ENCODE results near the gene TERB2.
"Not testable (repeated sequence)": the region's sequence is repeated elsewhere in the genome, so short reads cannot be mapped to it uniquely, and the experiment has no call there.

Gene TERB2

GRCh38 chr15:44971036-44971435 lies 14.5 kb downstream of the TERB2 start:
- Histone ChIP-seq H3K4me1 (ENCODE audit: control insufficient read depth in 1 of 2, insufficient read depth in 2 of 2, low read length in 2 of 2) (no peaks in the 10 kb centered on the region), H3K27ac (ENCODE audit: low read depth, low read length) (no peak overlapping the region), H3K9me3 (ENCODE audit: control insufficient read depth in 1 of 2, low read length in 2 of 2) (no peaks in the 10 kb centered on the region), H3K36me3 (ENCODE audit: control insufficient read depth in 1 of 2, insufficient read depth in 2 of 2, low read length in 2 of 2) (no peaks in the 10 kb centered on the region), H3K9ac (ENCODE audit: low read depth in 1 of 2, low read length in 2 of 2) (no peak overlapping the region), H3K27me3 (ENCODE audit: control insufficient read depth in 1 of 2, insufficient read depth in 2 of 2, low read length in 2 of 2) (no peaks in the 10 kb centered on the region), H3K4me3 (ENCODE audit: low read depth in 1 of 2, low read length in 2 of 2) (no peak overlapping the region)

- H3K4me3 ChIP-seq (ENCODE audit: low read depth in 1 of 2, low read length in 2 of 2); H3K27ac ChIP-seq (ENCODE audit: low read depth, low read length); H3K27me3 ChIP-seq (ENCODE audit: control insufficient read depth in 1 of 2, insufficient read depth in 2 of 2, low read length in 2 of 2); H3K9ac ChIP-seq (ENCODE audit: low read depth in 1 of 2, low read length in 2 of 2); H3K36me3 ChIP-seq (ENCODE audit: control insufficient read depth in 1 of 2, insufficient read depth in 2 of 2, low read length in 2 of 2); H3K4me1 ChIP-seq (ENCODE audit: control insufficient read depth in 1 of 2, insufficient read depth in 2 of 2, low read length in 2 of 2); H3K9me3 ChIP-seq (ENCODE audit: control insufficient read depth in 1 of 2, low read length in 2 of 2): not testable (repeated sequence)
Observed at GRCh38 chr15:44976183-44976582, 19.7 kb downstream of the TERB2 start.

- H3K4me3 ChIP-seq (ENCODE audit: low read depth in 1 of 2, low read length in 2 of 2); H3K9me3 ChIP-seq (ENCODE audit: control insufficient read depth in 1 of 2, low read length in 2 of 2); H3K36me3 ChIP-seq (ENCODE audit: control insufficient read depth in 1 of 2, insufficient read depth in 2 of 2, low read length in 2 of 2); H3K27ac ChIP-seq (ENCODE audit: low read depth, low read length); H3K9ac ChIP-seq (ENCODE audit: low read depth in 1 of 2, low read length in 2 of 2); H3K4me1 ChIP-seq (ENCODE audit: control insufficient read depth in 1 of 2, insufficient read depth in 2 of 2, low read length in 2 of 2); H3K27me3 ChIP-seq (ENCODE audit: control insufficient read depth in 1 of 2, insufficient read depth in 2 of 2, low read length in 2 of 2): not testable (repeated sequence)
Observed at GRCh38 chr15:44977781-44978180, 21.3 kb downstream of the TERB2 start.

GRCh38 chr15:44979617-44980339 lies 23.3 kb downstream of the TERB2 start:
- H3K9ac ChIP-seq (ENCODE audit: low read depth in 1 of 2, low read length in 2 of 2); H3K4me1 ChIP-seq (ENCODE audit: control insufficient read depth in 1 of 2, insufficient read depth in 2 of 2, low read length in 2 of 2): not testable (repeated sequence)

GRCh38 chr15:44984144-44984543 lies 27.7 kb downstream of the TERB2 start:
- H3K27ac ChIP-seq (ENCODE audit: low read depth, low read length); H3K27me3 ChIP-seq (ENCODE audit: control insufficient read depth in 1 of 2, insufficient read depth in 2 of 2, low read length in 2 of 2); H3K9me3 ChIP-seq (ENCODE audit: control insufficient read depth in 1 of 2, low read length in 2 of 2); H3K4me3 ChIP-seq (ENCODE audit: low read depth in 1 of 2, low read length in 2 of 2); H3K9ac ChIP-seq (ENCODE audit: low read depth in 1 of 2, low read length in 2 of 2); H3K4me1 ChIP-seq (ENCODE audit: control insufficient read depth in 1 of 2, insufficient read depth in 2 of 2, low read length in 2 of 2); H3K36me3 ChIP-seq (ENCODE audit: control insufficient read depth in 1 of 2, insufficient read depth in 2 of 2, low read length in 2 of 2): not testable (repeated sequence)

More at GRCh38 chr15:44979617-44980339, 23.3 kb downstream of the TERB2 start:
- H3K4me3 ChIP-seq (ENCODE audit: low read depth in 1 of 2, low read length in 2 of 2); H3K27me3 ChIP-seq (ENCODE audit: control insufficient read depth in 1 of 2, insufficient read depth in 2 of 2, low read length in 2 of 2); H3K27ac ChIP-seq (ENCODE audit: low read depth, low read length); H3K36me3 ChIP-seq (ENCODE audit: control insufficient read depth in 1 of 2, insufficient read depth in 2 of 2, low read length in 2 of 2); H3K9me3 ChIP-seq (ENCODE audit: control insufficient read depth in 1 of 2, low read length in 2 of 2): not testable (repeated sequence)

GRCh38 chr15:44986346-44987055 lies 30.0 kb downstream of the TERB2 start:
- not testable (repeated sequence) for H3K27me3 ChIP-seq (ENCODE audit: control insufficient read depth in 1 of 2, insufficient read depth in 2 of 2, low read length in 2 of 2); H3K9ac ChIP-seq (ENCODE audit: low read depth in 1 of 2, low read length in 2 of 2); H3K4me3 ChIP-seq (ENCODE audit: low read depth in 1 of 2, low read length in 2 of 2); H3K27ac ChIP-seq (ENCODE audit: low read depth, low read length); H3K9me3 ChIP-seq (ENCODE audit: control insufficient read depth in 1 of 2, low read length in 2 of 2); H3K4me1 ChIP-seq (ENCODE audit: control insufficient read depth in 1 of 2, insufficient read depth in 2 of 2, low read length in 2 of 2); H3K36me3 ChIP-seq (ENCODE audit: control insufficient read depth in 1 of 2, insufficient read depth in 2 of 2, low read length in 2 of 2)

- not testable (repeated sequence) for H3K9ac ChIP-seq (ENCODE audit: low read depth in 1 of 2, low read length in 2 of 2); H3K36me3 ChIP-seq (ENCODE audit: control insufficient read depth in 1 of 2, insufficient read depth in 2 of 2, low read length in 2 of 2); H3K27ac ChIP-seq (ENCODE audit: low read depth, low read length); H3K9me3 ChIP-seq (ENCODE audit: control insufficient read depth in 1 of 2, low read length in 2 of 2); H3K4me3 ChIP-seq (ENCODE audit: low read depth in 1 of 2, low read length in 2 of 2); H3K4me1 ChIP-seq (ENCODE audit: control insufficient read depth in 1 of 2, insufficient read depth in 2 of 2, low read length in 2 of 2); H3K27me3 ChIP-seq (ENCODE audit: control insufficient read depth in 1 of 2, insufficient read depth in 2 of 2, low read length in 2 of 2)
Observed at GRCh38 chr15:44987711-44988110, 31.2 kb downstream of the TERB2 start.

- H3K4me3 ChIP-seq (ENCODE audit: low read depth in 1 of 2, low read length in 2 of 2); H3K9ac ChIP-seq (ENCODE audit: low read depth in 1 of 2, low read length in 2 of 2); H3K4me1 ChIP-seq (ENCODE audit: control insufficient read depth in 1 of 2, insufficient read depth in 2 of 2, low read length in 2 of 2); H3K36me3 ChIP-seq (ENCODE audit: control insufficient read depth in 1 of 2, insufficient read depth in 2 of 2, low read length in 2 of 2); H3K27ac ChIP-seq (ENCODE audit: low read depth, low read length); H3K9me3 ChIP-seq (ENCODE audit: control insufficient read depth in 1 of 2, low read length in 2 of 2); H3K27me3 ChIP-seq (ENCODE audit: control insufficient read depth in 1 of 2, insufficient read depth in 2 of 2, low read length in 2 of 2): not testable (repeated sequence)
Observed at GRCh38 chr15:44988184-44988869, 31.8 kb downstream of the TERB2 start.

- H3K36me3 ChIP-seq (ENCODE audit: control insufficient read depth in 1 of 2, insufficient read depth in 2 of 2, low read length in 2 of 2); H3K9ac ChIP-seq (ENCODE audit: low read depth in 1 of 2, low read length in 2 of 2); H3K27ac ChIP-seq (ENCODE audit: low read depth, low read length); H3K4me3 ChIP-seq (ENCODE audit: low read depth in 1 of 2, low read length in 2 of 2); H3K9me3 ChIP-seq (ENCODE audit: control insufficient read depth in 1 of 2, low read length in 2 of 2); H3K27me3 ChIP-seq (ENCODE audit: control insufficient read depth in 1 of 2, insufficient read depth in 2 of 2, low read length in 2 of 2); H3K4me1 ChIP-seq (ENCODE audit: control insufficient read depth in 1 of 2, insufficient read depth in 2 of 2, low read length in 2 of 2): not testable (repeated sequence)
Observed at GRCh38 chr15:44988870-44989219, 32.4 kb downstream of the TERB2 start.

- not testable (repeated sequence) for H3K4me3 ChIP-seq (ENCODE audit: low read depth in 1 of 2, low read length in 2 of 2); H3K27me3 ChIP-seq (ENCODE audit: control insufficient read depth in 1 of 2, insufficient read depth in 2 of 2, low read length in 2 of 2); H3K36me3 ChIP-seq (ENCODE audit: control insufficient read depth in 1 of 2, insufficient read depth in 2 of 2, low read length in 2 of 2); H3K4me1 ChIP-seq (ENCODE audit: control insufficient read depth in 1 of 2, insufficient read depth in 2 of 2, low read length in 2 of 2); H3K27ac ChIP-seq (ENCODE audit: low read depth, low read length); H3K9ac ChIP-seq (ENCODE audit: low read depth in 1 of 2, low read length in 2 of 2); H3K9me3 ChIP-seq (ENCODE audit: control insufficient read depth in 1 of 2, low read length in 2 of 2)
Observed at GRCh38 chr15:44997632-44998031, 41.1 kb downstream of the TERB2 start.

Data from duodenal mucosa (tissue), 2 donors.